ENCODE measurements around the gene SIAH3. TPM values are rescaled to one million over a fixed set of nuclear protein-coding genes. Genes with fewer than 3 reads are reported as not detected.

Gene SIAH3
- total RNA-seq, 2 experiments from 2014 or later: not detected

- no peaks in the 10 kb centered on the region for H3K79me2 ChIP-seq (ENCODE audit: insufficient read depth, low read depth, low read length)
- H4K20me1 ChIP-seq (ENCODE audit: insufficient read depth, low read length): no peaks in the 10 kb centered on the region
- H3K27ac ChIP-seq (ENCODE audit: low read depth, low read length, poor library complexity, severe bottlenecking): no peak overlapping the region
- ChIA-PET POLR2A (interaction anchor here (0.7 kb wide), 1 partner anchor 28 kb away, joined by 4 read pairs; no protein-coding TSS in a partner anchor), CTCF (ENCODE audit: unreplicated experiment) (interaction anchor here (0.5 kb wide), 1 partner anchor 72 kb away, joined by 4 read pairs; no protein-coding TSS in a partner anchor)
- H3K9me2 ChIP-seq (ENCODE audit: insufficient read depth, low read length): no peaks in the 10 kb centered on the region
- H2AFZ ChIP-seq (ENCODE audit: low read length): no peak overlapping the region
- H3K4me3 ChIP-seq (ENCODE audit: low read depth, low read length, poor library complexity, severe bottlenecking): no peak overlapping the region
- H3K36me3 ChIP-seq (ENCODE audit: insufficient read depth, low read length): no peaks in the 10 kb centered on the region
- H3K4me1 ChIP-seq (ENCODE audit: insufficient read depth, low read length, poor library complexity, severe bottlenecking): no peaks in the 10 kb centered on the region
- TF ChIP-seq, protein P1, sequence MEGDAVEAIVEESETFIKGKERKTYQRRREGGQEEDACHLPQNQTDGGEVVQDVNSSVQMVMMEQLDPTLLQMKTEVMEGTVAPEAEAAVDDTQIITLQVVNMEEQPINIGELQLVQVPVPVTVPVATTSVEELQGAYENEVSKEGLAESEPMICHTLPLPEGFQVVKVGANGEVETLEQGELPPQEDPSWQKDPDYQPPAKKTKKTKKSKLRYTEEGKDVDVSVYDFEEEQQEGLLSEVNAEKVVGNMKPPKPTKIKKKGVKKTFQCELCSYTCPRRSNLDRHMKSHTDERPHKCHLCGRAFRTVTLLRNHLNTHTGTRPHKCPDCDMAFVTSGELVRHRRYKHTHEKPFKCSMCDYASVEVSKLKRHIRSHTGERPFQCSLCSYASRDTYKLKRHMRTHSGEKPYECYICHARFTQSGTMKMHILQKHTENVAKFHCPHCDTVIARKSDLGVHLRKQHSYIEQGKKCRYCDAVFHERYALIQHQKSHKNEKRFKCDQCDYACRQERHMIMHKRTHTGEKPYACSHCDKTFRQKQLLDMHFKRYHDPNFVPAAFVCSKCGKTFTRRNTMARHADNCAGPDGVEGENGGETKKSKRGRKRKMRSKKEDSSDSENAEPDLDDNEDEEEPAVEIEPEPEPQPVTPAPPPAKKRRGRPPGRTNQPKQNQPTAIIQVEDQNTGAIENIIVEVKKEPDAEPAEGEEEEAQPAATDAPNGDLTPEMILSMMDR (conservative IDR thresholded peaks at IDR 0.05; ENCODE audit: low read length): no peak
- no peak for TF ChIP-seq EZH2phosphoT487 (IDR thresholded peaks at IDR 0.05; ENCODE audit: borderline replicate concordance, low read depth, low read length)
- no peak overlapping the region for H3K4me2 ChIP-seq (ENCODE audit: low read length)
- intact Hi-C loops (cut with micrococcal nuclease; ENCODE audit: unreplicated experiment): no loop called here
- no peak for DNase-seq (ENCODE audit: low spot score)
- BruUV-seq (replicated peaks): no TSS peak
- H3K9me3 ChIP-seq (ENCODE audit: low read length): no peaks in the 10 kb centered on the region
These were observed 17.7 kb downstream of the SIAH3 start for GRCh38 chr13:45833663-45834375.

DNA sequence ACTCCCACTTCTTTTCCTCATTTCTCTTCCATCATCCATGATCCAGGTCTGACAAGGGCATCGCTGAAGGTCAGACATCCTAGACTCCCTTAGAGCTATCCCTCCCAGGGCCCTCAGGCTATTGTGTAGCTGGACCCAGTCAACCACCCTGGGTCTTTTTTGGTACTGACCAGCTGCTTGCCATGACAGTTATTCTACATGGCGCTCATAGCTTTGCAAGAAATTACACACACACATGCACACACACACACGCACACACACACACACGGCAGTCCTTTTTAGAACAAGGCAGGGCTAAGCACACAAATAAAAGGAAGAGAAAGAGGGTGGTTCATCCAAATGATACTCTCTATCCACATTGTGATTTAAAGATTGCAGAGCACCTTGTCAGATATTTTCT lies 18.3 kb downstream of the SIAH3 start:
- Histone ChIP-seq H3K79me2 (ENCODE audit: insufficient read depth, low read depth, low read length) (no peaks in the 10 kb centered on the region), H3K9me2 (ENCODE audit: insufficient read depth, low read length) (no peaks in the 10 kb centered on the region), H2AFZ (ENCODE audit: low read length) (no peak overlapping the region), H3K36me3 (ENCODE audit: insufficient read depth, low read length) (no peaks in the 10 kb centered on the region), H3K9me3 (ENCODE audit: low read length) (no peaks in the 10 kb centered on the region), H3K4me1 (ENCODE audit: insufficient read depth, low read length, poor library complexity, severe bottlenecking) (no peaks in the 10 kb centered on the region), H3K4me3 (ENCODE audit: low read depth, low read length, poor library complexity, severe bottlenecking) (no peak overlapping the region), H3K4me2 (ENCODE audit: low read length) (no peak overlapping the region), H3K27ac (ENCODE audit: low read depth, low read length, poor library complexity, severe bottlenecking) (no peak overlapping the region), H4K20me1 (ENCODE audit: insufficient read depth, low read length) (no peaks in the 10 kb centered on the region)
- no TSS peak for BruUV-seq (replicated peaks)
- intact Hi-C loops (cut with micrococcal nuclease; ENCODE audit: unreplicated experiment): no loop called here
- CTCF ChIA-PET (ENCODE audit: unreplicated experiment): interaction anchor here (0.5 kb wide), 1 partner anchor 73 kb away, joined by 4 read pairs; no protein-coding TSS in a partner anchor
- DNase-seq (ENCODE audit: low spot score): no peak
- no peak for TF ChIP-seq EZH2phosphoT487 (IDR thresholded peaks at IDR 0.05; ENCODE audit: borderline replicate concordance, low read depth, low read length)
- TF ChIP-seq, protein P1 (conservative IDR thresholded peaks at IDR 0.05; ENCODE audit: low read length): no peak
- POLR2A ChIA-PET: interaction anchor here (0.7 kb wide), 1 partner anchor 28 kb away, joined by 4 read pairs; no protein-coding TSS in a partner anchor

DNA sequence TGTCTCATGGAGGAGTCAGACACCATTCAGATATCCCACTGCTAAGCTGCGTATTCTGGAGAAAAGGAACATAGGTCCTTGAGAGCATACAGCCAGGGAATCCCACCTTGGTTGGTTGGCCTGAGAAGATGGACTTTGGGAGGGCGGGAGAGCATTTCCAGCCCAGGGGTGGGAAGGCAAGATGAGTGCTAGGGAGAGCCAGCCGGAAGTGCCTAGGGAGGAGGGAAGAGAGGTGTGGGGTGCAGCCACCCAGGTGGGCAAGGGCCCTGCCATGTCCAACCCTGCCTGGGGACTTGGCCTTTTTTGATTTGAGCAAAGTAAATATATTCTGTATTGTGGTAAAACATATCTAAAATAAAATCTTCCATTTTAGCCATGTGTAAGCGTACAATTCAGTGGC lies 19.7 kb downstream of the SIAH3 start:
- POLR2A ChIA-PET: no interaction called here

More for the DNA sequence above, 19.7 kb downstream of the SIAH3 start:
- no peaks in the 10 kb centered on the region for H3K9me2 ChIP-seq (ENCODE audit: insufficient read depth, low read length)
- DNase-seq (ENCODE audit: low spot score): no peak
- CTCF ChIA-PET (ENCODE audit: unreplicated experiment): no interaction called here
- no peak for TF ChIP-seq EZH2phosphoT487 (IDR thresholded peaks at IDR 0.05; ENCODE audit: borderline replicate concordance, low read depth, low read length)
- TF ChIP-seq, protein P1 (conservative IDR thresholded peaks at IDR 0.05; ENCODE audit: low read length): no peak
- no peak overlapping the region for H2AFZ ChIP-seq (ENCODE audit: low read length)
- no peaks in the 10 kb centered on the region for H3K4me1 ChIP-seq (ENCODE audit: insufficient read depth, low read length, poor library complexity, severe bottlenecking)
- intact Hi-C loops (cut with micrococcal nuclease; ENCODE audit: unreplicated experiment): no loop called here
- no TSS peak for BruUV-seq (replicated peaks)
- H3K79me2 ChIP-seq (ENCODE audit: insufficient read depth, low read depth, low read length): no peaks in the 10 kb centered on the region
- H3K4me3 ChIP-seq (ENCODE audit: low read depth, low read length, poor library complexity, severe bottlenecking): no peak overlapping the region
- no peaks in the 10 kb centered on the region for H3K36me3 ChIP-seq (ENCODE audit: insufficient read depth, low read length)
- no peak overlapping the region for H3K4me2 ChIP-seq (ENCODE audit: low read length)
- H4K20me1 ChIP-seq (ENCODE audit: insufficient read depth, low read length): no peaks in the 10 kb centered on the region
- no peaks in the 10 kb centered on the region for H3K9me3 ChIP-seq (ENCODE audit: low read length)
- H3K27ac ChIP-seq (ENCODE audit: low read depth, low read length, poor library complexity, severe bottlenecking): no peak overlapping the region
